Hematopoietic multipotent progenitor cell treated with erythropoietin and hydrocortisone succinate and interleukin-3 and kit ligand, for 6 days (in vitro differentiated cells): ENCODE results near the gene SSBP3.
"Not testable (repeated sequence)": the region's sequence is repeated elsewhere in the genome, so short reads cannot be mapped to it uniquely, and the experiment has no call there.

Experiments
- DNase-seq: peaks from one replicate; pipeline ENCODE4 v3.0.0-alpha.2; 2015

The SSBP3 gene

GRCh38 chr1:54234284-54234683 lies 171.9 kb downstream of the SSBP3 start:
- DNase-seq, result no peak

GRCh38 chr1:54233196-54233595 lies 173.0 kb downstream of the SSBP3 start:
- not testable (repeated sequence) for DNase-seq

- peak; percentile 88 for DNase-seq
These were observed 175.5 kb downstream of the SSBP3 start for GRCh38 chr1:54230507-54231339.

GRCh38 chr1:54229281-54229891 lies 176.8 kb downstream of the SSBP3 start:
- peak; percentile 98 for DNase-seq

- no peak for DNase-seq
These were observed 177.5 kb downstream of the SSBP3 start for GRCh38 chr1:54228638-54229079.

GRCh38 chr1:54227891-54228310 lies 178.3 kb downstream of the SSBP3 start:
- DNase-seq, result peak; percentile 44

- peak; percentile 80 for DNase-seq
These were observed 179.0 kb downstream of the SSBP3 start for GRCh38 chr1:54227091-54227602.

GRCh38 chr1:54225986-54226559 lies 180.1 kb downstream of the SSBP3 start:
- no peak for DNase-seq

GRCh38 chr1:54225378-54225777 lies 180.8 kb downstream of the SSBP3 start:
- DNase-seq, result no peak

- no peak for DNase-seq
These were observed 182.0 kb downstream of the SSBP3 start for GRCh38 chr1:54224233-54224632.

- no peak for DNase-seq
These were observed 182.6 kb downstream of the SSBP3 start for GRCh38 chr1:54223441-54224202.

- no peak for DNase-seq
These were observed 183.5 kb downstream of the SSBP3 start for GRCh38 chr1:54222711-54223110.

GRCh38 chr1:54221867-54222484 lies 184.2 kb downstream of the SSBP3 start:
- peak; percentile 49 for DNase-seq

- no peak for DNase-seq
These were observed 184.9 kb downstream of the SSBP3 start for GRCh38 chr1:54221113-54221834.

GRCh38 chr1:54220004-54220811 lies 186.0 kb downstream of the SSBP3 start:
- DNase-seq, result peak; percentile 40

GRCh38 chr1:54219688-54220003 lies 186.5 kb downstream of the SSBP3 start:
- DNase-seq, result no peak

- peak; percentile 31 for DNase-seq
These were observed 187.1 kb downstream of the SSBP3 start for GRCh38 chr1:54218883-54219687.

- DNase-seq, result peak; percentile 86
These were observed 190.7 kb downstream of the SSBP3 start for GRCh38 chr1:54215523-54215922.

GRCh38 chr1:54212872-54213271 lies 193.3 kb downstream of the SSBP3 start:
- DNase-seq, result peak; percentile 95

GRCh38 chr1:54207896-54208295 lies 198.3 kb downstream of the SSBP3 start:
- DNase-seq, result not testable (repeated sequence)
